Stimulated activated CD4-positive, alpha-beta T cell treated with anti-CD3 and anti-CD28 coated beads, Interleukin-4, amount 100 ng/mL, for 24 hours (primary cell): Measurements from ENCODE around the gene RERE.
"Not testable (repeated sequence)": the region's sequence is repeated elsewhere in the genome, so short reads cannot be mapped to it uniquely, and the experiment has no call there.

Source experiments
- DNase-seq: peaks from one replicate; pipeline ENCODE4 v3.0.0-alpha.2; 2020

Gene RERE

DNA sequence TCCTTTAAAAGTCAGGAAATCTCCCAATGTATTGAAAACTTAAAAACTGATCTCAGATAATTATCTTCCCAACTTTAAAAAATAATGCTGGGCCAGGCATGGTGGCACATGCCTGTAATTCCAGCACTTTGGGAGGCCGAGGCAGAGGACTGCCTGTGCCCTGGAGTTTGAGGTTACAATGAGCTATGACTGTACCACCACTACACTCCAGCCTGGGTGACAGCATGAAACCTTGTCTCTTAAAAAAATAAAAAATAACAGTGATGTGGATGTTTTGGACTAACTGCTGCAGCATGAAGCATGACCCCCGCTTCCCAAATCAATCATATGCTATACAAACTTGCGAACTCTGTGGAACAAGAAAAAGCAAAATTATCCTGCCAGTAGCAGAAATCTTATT, 186.3 kb downstream of the RERE start:
- DNase-seq: no peak

DNA sequence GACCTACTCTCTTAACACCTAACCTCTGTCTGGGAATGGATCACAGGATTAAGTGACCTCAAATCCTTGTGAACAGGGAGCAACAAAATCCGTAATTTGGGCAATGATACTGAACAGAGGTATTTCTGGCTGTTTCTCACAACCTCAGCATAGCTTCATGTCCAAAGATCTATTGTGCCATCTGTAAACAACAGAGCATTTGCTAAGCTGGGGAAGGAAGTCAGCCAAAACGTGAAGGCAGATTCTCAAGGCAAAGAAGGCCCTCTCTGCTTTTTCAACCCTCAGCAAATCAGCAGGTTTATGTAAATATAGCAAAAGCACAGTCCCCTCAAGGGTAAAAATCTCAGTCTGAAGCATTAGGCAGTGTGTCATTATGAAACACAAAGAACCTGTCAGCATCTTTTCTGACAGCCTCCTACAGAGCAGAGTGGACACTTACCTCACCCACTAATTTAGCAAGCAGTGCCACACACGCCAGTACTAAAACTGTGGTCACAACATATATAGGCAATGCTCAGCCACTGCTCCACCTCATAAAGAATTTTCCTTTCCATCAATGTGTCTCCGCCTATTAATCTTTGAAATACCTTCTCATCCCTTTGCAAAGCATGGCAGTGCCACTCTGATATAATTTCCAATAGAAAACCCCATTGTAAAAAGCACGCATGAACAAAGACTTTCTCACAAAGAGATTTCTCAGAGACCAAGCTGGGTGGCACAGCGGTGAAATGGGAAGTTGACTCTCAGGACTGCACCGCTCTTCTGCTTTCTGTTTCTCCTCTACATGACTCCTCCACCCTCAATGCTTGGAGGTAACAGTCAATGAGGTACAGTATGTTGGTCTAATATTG, 188.0 kb downstream of the RERE start:
- no peak for DNase-seq

DNA sequence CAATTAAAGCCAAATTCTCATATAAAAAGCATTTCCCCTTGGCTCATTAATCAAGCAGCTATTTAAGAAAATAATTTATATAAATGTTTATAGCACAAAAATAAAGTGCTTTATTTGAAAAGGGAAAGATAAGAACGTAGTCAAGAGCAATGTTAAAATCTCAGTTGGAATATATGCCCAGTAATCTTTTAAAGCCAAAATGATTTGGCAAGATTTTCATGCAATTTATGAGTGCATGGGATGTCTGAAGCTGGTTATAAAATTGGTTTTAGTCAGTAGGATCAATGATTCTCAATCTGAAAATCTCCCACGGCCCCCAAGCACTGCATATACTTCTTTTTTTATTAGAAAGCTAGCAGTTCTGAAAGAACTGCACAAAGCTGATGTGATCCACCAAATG, 188.8 kb downstream of the RERE start:
- no peak for DNase-seq

DNA sequence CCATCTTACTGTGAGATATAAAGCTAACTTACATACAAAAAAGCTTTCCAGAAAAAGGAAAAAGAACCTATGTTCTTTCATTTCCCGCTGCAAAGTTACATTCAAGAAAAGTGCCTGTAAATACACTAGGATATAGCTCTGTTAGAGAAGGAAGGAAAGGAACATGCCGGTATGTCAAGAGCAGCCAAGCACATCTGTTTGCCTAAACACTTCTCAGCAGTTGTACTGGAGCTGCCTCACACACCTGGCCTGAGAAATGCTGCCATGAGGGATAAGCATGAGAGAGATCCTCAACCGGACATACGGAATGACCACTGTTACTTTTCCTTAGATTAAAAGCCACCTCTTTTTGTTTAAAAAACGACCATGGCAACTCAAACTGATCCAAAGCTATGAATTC, 189.7 kb downstream of the RERE start:
- DNase-seq: no peak

DNA sequence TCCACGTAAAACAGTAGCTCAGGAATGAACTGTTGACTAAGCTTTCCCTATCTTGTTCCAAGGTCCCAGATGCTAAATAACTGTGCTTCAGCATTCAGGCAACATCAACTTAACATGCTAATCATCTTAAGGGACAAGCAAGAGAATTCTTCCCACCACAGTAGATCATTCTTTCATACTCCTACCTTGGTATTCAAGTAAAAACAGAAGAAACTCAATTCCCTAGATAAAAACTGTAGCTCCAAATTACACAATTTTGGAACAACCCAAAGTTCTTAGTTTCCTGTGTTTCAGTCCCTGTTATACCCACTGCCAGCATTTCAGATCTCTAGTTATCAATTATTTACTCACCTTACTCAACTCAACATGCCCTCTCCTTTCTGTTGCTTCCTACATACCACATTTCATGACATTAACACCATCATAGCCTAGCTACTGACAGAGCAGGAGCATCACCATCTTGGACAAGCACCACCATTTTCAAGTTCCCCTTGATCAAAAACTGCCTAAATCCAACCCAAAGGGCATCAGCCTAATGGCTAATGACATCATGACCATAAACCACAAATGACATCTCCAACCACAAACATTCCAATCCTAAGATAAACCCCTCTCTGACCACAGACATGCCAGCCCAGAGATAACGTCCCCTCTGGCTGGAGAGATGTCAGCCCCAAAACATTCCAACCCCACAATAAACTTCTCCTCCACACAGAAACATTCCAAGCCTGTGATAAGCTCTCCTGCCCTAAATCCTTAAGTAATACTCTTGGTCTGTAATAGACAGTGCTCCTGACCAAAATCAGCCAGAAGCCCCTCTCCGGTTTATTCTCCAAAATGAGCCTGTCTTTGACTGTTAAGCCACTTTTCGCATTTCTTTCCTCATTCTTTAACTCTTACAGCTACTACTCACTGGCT, 191.2 kb downstream of the RERE start:
- no peak for DNase-seq

DNA sequence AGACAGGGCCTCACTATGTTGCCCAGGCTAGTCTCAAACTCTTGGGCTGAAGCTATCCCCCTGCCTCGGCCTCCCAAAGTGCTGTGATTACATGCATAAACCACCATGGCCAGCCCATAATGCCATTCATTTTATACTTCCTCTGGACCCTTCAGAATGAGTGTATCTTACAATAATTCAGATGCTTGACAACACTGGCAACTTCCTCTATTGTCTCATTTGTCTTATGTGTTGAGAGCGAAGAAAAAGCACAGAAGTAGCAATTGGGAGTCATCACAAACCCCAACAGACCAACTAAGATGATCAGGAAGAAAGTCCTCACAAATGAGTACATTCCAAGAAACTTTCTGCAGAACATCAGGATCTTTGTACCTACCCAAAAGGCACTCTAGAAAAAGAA, 191.9 kb downstream of the RERE start:
- DNase-seq: no peak

DNA sequence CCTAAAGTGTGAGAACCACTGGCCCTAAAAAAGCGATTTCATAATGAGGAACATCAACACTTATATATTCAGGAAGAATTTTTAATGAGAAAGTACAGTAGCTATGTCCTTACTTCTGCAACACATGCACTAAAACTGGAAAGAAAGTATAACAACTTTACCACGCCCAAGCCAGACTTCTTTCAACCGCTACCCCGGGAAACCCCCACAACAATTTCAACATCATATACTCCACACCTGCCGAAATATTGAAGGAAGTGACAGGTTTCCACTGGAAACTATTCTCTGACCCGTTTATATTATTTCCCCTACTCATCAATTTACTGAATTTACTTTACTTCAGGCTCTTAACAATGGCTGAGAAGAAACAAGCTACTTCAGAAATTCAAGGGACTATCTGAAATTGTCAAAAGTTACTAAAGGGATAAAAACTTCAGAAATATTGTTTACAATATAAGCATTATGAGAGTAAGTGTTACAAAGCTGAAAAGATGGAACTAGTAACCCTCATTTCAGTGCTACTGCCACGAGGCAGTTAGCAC, 193.7 kb downstream of the RERE start:
- DNase-seq: peak; percentile 24

DNA sequence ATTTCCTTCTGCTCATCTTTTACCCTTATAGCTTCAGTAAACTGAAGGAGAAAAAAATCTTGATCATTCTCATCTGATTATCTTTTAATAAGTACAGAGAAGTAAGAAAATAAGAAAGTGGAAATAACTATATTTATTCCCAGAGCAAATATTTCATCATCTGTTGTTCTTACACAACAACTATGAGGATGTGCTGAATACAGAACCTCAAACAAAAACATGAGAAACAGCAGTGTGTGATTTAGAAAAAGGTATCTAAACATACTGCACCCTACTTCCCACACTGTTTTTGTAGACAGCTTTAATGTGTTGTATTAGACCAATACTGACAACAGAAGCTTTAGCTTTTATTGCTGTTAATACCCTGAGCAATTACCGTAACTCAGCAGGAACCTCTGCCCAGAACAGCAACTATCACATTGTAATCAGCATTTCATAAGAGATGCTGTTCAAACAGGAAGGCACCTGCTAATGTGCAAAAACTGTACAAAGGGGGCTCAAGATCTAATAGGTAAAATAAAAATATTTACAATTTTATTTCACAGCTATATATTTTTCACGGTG, 195.6 kb downstream of the RERE start:
- DNase-seq: not testable (repeated sequence)

DNA sequence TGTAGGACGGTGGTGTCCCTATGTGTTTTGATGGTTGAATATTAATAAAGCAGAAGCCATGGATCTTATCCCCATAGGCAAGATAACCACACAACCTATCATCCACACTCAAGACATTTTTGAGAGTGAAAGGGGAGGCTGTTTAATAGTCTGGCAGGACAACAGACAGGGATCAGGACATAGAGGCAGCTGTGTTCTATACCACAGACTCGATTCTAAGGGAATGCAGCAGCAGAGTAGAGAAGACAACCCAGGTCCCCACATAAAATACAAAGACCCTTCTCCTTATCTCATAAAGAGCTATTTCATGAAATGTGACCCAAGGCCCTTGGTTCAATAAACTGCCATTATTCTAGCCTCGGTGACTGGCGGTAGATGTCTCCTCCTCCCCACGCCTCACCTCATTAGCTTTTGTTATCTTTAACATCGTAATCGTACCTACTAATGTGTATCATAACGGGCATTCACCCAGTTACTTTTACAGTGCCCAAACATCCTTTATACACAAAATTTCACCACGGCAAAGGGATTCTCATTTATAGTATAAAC, 196.3 kb downstream of the RERE start:
- not testable (repeated sequence) for DNase-seq

DNA sequence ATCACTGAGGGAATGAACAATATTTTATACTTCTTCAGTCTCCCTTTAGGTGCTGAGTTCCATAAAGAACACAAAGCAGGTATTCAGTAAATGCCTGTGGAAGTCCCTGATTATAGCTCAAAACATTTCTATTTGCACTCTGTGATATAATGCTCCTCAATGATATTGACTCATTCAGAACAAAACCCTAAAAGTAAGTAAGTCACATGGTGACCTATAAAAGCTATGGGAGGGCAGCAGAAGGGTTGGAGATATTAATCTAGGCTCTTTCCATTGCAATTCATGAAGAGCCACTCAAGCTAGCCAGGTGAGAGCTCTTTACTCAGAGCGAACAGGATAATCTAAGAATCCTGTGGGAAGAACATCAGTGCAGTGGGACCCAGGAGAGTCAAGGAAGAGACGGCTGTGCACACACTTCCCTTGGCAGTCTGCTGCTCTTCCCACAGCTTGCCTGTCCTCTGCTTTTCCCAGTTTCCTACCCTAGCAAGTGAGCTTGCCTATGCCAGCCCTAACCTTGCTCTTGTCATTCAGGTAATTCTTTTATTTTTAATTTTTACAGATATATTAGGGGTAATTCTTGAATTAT, 197.4 kb downstream of the RERE start:
- not testable (repeated sequence) for DNase-seq

DNA sequence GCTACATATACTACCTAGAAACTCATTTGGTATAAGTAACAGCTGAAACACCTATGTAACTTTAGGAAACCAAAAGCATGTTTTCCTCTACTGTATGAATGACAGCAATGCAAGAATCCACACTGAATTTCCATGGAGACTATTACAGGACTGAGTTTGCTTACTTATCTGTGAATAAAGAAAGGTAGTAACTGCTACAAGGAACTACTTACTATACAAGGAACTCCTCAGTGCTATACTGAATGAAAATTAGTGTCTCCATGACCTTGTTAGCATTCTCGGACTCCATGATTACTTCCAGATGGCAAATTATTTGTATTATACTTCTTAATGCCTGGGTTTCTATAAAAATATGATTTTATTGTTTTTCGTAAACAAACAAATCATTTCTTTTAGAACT, 198.0 kb downstream of the RERE start:
- DNase-seq: not testable (repeated sequence)

DNA sequence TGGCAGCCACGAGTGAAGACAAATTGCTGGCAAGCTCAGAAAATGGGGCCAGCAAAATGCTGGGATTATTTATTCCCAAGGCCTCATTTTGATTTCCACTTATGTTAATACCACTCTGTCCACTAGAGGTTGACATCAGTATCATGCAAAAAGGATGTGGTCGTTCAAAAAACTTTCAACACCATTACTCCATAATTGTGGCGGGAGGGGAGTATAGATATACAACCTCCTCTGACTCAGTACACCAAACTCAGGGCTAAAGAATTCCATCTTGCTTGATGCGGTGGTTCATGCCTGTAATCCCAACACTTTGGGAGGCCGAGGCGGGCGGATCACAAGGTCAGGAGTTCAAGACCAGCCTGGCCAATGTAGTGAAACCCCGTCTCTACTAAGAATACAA, 200.6 kb downstream of the RERE start:
- not testable (repeated sequence) for DNase-seq

DNA sequence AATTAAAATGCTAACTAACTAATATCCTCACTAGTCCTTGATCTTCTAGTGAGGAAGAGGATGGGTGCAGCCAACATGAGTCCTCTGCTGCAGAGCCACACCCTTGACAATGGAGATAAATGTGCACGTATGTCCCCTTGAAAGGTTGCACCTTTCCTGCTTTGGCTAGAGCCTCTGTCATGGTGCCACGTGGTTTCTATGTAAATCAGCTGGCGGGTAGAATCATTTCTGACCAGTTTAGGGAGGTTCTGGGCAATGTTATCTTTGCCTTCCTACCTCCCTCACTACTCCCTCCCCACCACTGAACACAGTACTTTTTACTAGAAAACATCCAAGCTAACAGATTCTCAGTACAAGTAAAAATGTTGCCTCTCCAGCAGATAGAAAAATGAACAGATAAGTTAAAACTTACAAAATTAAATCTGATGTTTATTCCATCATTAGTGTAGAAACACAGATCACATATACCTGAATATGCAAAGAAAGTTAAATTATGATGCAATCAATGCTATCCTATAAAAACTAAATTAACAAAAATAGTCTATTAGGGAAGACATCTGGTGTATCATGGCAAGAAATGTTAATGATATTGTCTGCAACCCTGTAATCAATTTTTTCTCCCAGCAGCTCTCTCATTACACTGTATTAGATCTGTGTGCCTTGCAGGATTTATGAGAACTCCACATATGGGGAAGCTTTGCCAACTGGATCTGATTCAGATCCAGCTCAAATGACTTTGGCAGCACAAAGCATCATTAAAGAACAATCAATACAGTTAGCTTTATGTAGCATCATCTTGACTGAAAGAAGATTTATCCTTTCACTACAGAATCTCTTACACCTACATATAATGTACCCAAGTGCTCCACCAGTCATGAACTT, 205.6 kb downstream of the RERE start:
- DNase-seq: not testable (repeated sequence)

DNA sequence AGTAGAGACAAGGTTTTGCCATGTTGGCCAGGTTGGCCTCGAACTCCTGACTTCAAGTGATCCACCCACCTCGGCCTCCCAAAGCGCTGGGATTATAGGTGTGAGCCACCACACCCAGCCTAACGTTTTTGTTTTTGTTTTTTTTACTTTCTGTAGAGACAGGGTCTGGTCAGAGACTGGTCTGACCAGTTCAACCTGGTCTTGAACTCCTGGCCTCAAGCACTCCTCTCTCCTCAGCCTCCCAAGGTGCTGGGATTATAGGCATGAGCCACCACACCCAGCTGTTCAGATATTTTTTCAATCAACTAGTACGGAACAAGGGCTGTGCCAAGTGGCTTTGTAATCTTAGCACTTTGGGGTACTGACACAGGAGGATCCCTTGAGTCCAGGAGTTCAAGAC, 209.5 kb downstream of the RERE start:
- DNase-seq: no peak

DNA sequence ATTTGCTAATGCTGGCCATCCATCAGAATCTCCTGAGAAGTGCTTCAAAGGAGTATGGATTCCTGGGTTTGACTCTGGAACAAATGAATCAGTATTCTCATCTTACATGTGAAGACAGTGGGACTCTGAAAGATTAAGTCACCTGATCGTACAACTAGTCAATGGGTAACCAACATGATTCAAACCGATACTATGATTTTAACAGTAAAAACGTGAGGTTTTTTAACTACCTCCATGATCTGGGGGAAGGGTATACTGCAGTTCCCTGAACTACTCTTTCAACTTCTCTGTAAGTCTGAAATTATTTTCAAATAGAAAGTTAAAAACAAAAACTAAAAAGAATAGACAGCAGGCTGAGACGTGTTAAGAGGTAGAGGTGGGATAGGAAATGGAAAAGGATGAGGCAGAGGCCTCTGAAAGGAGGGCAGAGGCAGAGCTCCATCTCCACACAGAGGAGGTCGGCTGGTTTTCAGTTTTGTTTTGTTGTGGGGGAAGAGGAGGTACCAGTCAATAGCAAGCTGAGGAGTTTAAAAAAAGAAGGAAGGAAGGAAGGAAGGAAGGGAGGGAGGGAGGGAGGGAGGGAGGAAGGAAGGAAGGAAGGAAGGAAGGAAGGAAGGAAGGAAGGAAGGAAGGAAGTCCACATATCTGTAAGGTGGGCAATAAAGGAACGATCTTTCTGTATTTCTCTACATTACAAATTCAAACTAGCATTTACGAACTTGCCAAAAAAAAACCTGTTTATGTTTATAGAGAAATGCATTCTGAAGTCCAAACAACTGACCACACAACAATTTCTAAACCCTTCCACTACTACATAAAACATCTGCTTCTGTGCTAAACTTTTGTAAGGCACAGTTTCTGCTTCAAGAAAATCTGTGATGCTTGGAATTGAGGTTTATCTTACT, 213.1 kb downstream of the RERE start:
- DNase-seq: peak; percentile 57

DNA sequence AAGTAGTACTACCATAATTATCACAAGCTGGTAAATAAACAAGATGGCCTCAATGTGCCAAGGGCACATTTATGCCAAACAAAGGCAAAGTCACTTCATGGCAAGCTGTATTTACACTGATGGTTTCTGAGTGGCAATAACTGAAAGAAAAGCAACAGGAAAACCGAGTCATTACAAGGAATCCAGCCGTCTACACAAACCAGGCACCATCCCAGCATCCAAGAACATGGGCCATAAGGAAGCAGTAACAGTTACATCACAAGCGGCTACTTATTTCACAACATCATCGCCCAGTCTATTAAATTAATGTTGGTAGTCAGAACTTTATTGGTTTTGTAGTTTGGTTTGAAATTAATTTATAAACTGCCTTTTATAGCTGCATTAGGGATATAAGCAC, 214.2 kb downstream of the RERE start:
- no peak for DNase-seq

DNA sequence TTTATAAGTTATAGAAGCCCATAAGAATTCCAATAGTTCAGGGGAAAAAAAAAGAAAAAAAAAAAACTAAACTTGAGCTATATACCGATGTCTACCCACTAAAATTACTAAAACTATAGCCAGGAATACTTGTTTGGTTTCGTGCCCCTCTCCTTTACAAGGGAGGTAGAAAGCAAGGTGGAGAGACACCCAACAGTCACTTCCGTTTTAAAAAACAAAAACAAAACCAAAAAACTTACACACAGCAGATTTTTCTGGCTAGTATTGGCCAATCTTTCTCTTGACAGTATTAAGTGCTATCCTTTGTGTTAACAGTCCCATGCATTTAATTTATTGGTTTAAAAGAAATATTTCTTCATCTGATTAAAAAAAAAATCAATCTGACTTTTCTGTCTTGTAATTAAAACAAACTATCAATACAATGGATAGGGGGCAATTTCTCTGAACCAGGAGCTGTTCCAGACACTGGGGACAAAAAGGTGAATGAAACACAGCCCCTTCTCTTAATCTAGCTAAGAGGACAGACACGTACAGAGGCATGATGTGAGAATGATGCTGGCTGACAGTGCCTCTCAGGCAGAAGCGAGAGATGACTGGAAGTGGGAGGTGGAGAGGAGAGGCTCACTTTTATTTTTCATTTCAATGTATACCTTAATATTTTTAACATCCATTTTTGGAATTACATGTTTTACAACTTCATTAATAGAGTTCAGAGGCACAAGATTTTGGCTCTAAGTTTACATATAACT, 214.8 kb downstream of the RERE start:
- peak; percentile 53 for DNase-seq

DNA sequence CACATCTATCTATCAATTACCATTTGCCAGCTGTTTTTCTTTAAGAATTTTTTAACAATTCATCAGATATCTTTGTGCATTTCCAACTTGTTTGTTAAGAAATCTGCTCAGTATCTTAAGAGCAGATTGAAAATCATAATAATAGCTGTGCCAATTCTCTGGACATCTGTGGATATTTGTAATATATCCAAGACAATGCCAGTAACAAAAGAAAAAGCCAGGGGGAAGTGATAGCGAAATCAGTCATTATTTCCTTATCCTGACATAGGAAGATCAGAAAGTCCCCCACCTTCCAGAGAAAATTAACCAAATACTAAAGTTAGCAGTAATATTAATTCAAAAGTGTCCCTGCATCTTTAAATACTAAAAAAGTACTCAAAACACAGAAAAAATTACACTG, 217.1 kb downstream of the RERE start:
- DNase-seq: no peak

DNA sequence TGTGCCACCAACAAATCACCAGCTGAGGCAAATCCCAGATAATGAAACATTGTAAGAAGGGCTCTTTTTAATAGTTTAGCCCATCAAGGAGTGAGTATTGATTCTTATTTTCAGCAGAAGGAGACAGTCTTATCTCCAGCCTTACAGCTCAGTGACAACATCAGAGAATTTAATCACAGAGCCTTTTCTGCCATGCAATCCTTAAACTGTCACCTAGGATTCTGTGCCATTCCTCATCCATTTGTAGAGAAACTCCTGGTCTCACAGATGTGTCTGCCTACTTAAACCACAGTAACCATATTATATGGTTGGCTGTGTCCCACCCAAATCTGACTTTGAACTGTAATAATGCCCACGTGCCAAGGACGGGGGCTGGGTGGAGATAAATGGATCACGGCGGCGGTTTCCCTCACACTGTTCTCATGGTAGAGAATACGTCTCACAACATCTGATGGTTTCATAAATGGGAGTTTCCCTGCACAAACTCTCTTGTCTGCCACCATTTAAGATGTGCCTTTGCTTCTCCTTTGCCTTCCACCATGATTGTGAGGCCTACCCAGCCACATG, 217.7 kb downstream of the RERE start:
- DNase-seq: no peak
